GM19395 (cell line): ENCODE measurements around the gene GPR15.

Experiments used
- ATAC-seq: cut with Tn5 transposase; IDR thresholded peaks from one replicate; pipeline ENCODE4 v1.9.1; 2021; ENCODE audit warnings: mild to moderate bottlenecking, moderate library complexity; ENCODE audit not compliant: unreplicated experiment

GPR15 gene

DNA sequence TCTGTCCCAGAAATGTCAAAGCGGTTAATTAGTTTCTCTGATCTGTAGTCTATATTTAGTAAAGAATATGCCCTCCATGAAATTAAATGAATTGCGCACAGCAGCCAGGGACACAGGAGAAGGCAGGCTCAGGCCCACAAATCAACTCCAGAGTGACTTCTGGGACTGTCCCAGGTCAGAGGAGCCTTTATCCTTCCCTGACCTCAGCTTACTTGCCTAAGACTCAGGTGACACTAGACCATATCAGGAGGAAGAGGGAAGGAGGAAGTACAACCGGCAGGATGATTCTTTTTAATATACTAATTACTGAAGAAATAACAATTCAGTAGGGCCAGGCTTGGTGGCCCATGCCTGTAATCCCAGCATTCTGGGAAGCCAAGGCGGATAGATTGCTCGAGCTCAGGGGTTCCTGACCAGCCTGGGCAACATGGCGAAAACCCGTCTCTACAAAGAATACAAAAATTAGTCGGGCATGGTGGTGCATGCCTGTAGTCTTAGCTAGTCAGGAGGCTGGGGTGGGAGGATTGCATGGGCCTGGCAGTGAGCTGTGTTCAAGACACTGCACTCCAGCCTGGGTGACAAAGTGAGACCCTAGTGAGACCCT is 1.8 kb upstream of the GPR15 start:
- ATAC-seq: no peak

DNA sequence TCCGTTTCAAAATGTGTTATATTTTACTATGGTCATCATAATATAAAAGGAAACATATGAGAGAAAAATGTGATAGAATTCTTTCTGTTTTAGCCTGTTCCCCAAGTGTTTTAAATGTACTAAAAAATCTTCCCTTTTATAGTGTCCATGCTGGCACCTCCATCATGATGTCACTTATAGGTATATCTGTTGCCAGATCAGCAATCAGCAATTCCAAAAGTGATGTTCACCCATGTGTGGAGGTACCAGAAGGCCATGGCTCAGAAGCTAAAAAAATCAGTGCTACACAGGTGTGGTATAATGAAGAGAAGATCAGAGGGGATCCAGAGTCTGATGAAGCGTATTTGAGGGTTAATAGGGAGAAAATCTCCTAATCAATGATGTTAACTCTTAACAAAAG is 1.1 kb upstream of the GPR15 start:
- ATAC-seq: no peak

- peak; percentile 1 for ATAC-seq
Observed at GRCh38 chr3:98532275-98532637, 478 bp downstream of the GPR15 start.

- no peak for ATAC-seq
Observed at GRCh38 chr3:98532709-98533571, 1.2 kb downstream of the GPR15 start.

DNA sequence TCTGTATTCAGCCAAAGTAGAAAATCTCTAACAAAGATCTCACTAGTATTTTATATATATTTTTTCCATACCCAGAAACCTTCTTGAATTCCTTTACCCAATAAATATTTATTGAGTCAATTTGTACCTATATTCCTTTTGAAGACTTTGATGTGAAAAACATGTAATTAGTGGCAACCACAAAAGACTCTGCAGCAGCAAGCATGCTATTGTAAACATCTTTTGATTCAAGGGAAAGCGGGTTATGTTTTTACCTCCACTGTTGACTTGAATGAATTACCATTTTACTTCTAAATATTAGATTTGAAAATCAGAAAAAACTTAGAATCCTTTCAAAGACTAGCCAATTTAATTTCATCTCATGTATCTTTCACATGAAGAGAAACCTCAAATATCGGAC is 2.4 kb downstream of the GPR15 start:
- no peak for ATAC-seq

- no peak for ATAC-seq
Observed at GRCh38 chr3:98534734-98535133, 3.0 kb downstream of the GPR15 start.

GRCh38 chr3:98536456-98537017 is 4.8 kb downstream of the GPR15 start:
- peak; percentile 75 for ATAC-seq

DNA sequence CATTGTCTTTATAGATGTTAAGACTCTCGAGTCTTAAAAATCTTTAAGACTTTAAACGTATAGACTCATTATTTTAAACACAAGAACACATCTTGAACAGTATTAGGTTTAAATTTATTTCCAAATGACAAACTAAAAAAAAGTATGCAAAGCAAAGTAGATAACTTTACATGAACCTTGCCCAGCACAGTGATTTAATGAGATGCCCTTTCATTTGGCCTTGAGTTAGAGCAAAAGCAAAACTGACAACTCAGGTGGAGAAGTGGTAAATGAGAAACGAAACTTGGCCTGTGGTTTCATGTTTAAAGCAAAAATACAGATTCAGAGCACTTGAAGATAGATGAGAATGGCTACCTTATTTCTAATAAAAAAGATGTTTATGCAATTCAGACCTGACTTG is 8.6 kb downstream of the GPR15 start:
- peak; percentile 52 for ATAC-seq

DNA sequence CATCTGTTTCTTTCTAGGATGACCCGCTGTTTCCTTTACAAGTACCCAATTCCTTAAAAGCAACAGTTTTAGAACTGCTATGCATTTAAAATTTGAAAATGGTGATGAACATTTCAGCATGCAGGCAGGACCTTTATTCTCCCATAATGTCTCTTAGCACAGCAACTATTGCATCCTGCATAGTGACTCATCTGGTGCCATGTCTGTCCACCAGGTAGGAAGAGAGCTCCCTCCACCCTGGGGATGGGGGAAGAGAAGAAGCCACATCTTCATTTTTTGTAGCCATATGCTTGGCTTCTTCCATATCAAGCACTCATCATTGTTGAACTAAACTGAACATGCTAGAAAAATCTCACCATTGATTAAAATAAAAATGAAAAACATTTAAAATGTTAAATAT is 9.9 kb downstream of the GPR15 start:
- ATAC-seq: peak; percentile 19

DNA sequence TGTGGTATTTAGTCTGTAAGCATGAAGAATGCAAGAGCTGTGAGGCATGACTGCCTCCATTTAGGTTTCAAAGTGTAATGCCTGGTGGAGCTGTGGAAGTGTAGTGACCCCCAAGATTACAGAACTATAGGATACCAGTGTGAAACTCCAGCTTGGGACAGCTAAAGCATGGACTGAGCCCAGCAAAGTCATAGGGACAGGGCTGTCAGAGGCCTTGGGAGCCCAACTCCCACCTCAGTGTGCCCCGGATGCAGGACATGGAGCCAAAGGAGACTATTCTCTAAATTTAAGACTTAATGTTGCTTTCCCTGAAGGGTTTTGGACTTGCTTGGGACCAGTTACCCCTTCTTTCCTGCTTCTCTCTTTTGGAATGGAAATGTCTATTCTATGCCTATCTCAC is 10.8 kb downstream of the GPR15 start:
- no peak for ATAC-seq

DNA sequence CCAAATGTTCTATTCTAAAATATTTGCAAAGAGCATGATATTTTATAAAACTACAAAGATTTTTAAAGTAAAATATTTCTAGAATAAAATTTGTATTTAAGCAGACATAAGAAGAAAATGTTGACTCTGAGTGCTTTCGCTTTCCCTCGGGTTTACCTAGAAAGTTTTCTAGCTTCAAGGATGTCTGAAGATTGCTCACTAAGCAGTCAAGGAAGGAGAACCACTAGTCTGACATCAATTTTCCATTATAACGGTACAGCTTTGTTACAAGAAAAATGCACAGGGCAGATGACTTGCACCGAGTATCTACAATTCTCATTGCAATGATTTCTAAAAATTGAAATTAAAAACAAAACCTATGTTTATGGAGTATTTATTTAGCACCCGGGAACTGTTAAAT is 14.2 kb downstream of the GPR15 start:
- ATAC-seq: peak; percentile 58

DNA sequence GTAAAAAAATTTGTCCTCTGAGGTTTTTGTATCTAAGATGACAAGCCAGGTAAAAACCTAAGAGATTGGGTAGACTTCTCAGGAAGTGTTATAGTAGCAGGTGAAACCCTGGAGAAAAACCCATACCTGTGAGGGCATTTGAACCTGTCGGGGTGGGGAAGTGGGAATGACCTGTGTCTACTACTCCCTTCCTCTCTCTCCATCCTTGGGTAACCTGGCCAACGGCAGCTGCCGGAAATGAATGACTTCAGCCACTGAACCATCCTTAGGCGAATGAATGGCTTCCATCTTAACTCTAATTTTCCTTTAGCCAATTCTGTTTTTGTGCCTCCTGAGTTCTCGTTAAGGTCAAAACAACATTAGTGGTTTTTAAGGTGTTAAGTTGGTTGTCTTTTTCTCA is 16.8 kb downstream of the GPR15 start:
- no peak for ATAC-seq

DNA sequence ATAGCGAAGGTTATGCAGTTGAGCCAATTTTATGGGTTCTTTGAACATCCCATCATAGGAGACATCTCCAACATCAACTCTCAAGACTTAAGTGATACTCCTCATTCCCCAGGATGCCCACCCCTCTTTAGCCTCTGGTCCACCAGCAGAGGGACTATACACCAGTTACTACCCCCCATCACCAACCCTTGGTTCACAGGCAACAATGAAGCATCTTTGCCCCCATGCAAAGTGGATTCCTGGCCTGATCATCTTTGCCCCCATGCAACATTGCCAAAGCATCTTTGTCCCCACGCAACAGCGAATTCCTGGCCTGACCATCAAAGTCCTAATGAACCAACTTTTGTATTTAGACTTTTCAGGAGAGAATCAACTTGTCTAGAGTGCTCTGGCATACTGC is 19.1 kb downstream of the GPR15 start:
- no peak for ATAC-seq

DNA sequence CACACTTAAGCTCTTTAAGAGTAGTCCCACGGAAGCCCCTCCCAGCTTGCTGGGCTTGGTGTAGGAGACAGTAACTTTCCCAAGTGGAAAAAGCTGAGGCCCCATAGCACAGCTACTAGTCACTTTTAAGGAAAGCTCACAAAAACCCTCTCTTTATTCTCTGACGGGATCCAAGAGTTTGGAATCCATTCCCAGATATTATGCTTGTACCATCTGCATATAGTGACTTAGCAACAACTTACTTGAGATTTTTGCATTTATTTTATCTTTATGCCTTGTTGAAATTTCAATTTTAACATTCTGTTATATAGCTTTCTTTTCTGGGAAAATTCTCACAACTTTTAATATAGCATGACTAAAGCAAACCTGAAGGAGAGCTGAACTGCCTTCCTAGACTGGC is 19.5 kb downstream of the GPR15 start:
- ATAC-seq: no peak

DNA sequence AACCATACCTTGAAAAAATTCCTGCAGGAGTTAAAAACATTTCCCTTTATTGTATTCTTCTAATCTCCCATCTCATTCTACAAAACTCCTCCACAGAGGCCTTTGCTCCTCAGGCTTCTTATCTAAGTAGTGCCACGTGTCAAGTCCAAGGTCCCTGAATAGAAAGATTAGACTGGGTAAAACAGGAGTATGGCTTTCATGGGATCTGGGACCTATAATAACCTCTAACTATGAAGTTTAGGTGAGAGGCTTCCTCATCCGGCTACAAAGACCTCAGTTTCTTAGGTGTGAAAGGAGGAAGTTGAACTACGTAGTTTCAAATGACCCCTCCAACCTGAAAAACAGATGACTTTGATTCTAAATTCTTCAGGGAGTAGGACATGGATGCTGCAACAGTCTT is 20.0 kb downstream of the GPR15 start:
- ATAC-seq: no peak

- ATAC-seq: no peak
Observed at GRCh38 chr3:98552232-98553020, 20.6 kb downstream of the GPR15 start.

GRCh38 chr3:98553021-98553563 is 21.3 kb downstream of the GPR15 start:
- no peak for ATAC-seq

DNA sequence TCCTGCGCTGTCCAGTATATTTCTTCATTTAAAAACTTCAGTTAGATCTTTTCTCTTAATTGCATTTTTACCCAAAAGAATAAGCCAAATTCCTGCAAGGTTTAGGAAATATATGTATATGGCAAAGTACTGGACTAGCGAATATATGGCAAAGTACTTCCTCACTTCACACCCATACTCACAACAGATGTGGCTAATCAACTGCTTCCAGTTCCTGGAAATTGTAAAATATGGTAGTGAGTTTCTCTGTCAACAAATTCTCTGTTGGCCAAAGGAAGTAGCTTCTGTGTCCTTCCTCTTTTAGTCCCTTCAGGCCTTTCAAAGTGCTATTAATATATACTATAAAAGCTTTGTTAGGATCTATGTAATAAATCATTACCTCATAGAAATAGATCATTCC is 22.0 kb downstream of the GPR15 start:
- ATAC-seq: no peak

GRCh38 chr3:98554580-98554979 is 22.8 kb downstream of the GPR15 start:
- no peak for ATAC-seq

DNA sequence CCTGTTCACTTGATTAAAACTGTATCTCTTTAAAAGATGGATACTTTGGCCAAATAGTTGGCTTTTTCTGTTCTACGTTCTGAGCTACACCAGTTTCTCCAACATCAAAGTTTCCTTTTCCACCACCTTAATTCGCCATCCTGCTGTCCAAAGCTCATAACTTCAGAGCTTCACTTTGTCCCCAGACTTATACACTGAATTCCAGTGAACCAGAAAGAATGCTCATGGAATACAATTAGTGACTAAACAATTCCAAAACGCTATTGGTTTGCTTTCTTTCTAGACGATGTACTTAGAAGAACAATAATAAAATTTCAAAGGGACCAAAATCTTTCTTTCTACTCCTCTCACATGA is 23.2 kb downstream of the GPR15 start:
- no peak for ATAC-seq
